AG09309 (cell line): Measurements from ENCODE around the gene KATNB1.

Experiments used
- DNase-seq: peaks from one replicate; pipeline ENCODE4 v3.0.0-alpha.2; 2010; ENCODE audit warnings: low read depth
- H3K4me3 ChIP-seq: 2 replicates; pipeline ENCODE4 v1.5.1; 2011; ENCODE audit warnings: mild to moderate bottlenecking, low read depth, low read length, moderate library complexity; ENCODE audit not compliant: control insufficient read depth
- TF ChIP-seq, protein P1 (sequence below): IDR thresholded peaks from 2 replicates; pipeline ENCODE4 v1.5.1; 2011; ENCODE audit warnings: mild to moderate bottlenecking, low read depth, low read length, inconsistent platforms; ENCODE audit not compliant: insufficient read depth, control insufficient read depth; ENCODE audit errors: missing control alignments

The KATNB1 gene

DNA sequence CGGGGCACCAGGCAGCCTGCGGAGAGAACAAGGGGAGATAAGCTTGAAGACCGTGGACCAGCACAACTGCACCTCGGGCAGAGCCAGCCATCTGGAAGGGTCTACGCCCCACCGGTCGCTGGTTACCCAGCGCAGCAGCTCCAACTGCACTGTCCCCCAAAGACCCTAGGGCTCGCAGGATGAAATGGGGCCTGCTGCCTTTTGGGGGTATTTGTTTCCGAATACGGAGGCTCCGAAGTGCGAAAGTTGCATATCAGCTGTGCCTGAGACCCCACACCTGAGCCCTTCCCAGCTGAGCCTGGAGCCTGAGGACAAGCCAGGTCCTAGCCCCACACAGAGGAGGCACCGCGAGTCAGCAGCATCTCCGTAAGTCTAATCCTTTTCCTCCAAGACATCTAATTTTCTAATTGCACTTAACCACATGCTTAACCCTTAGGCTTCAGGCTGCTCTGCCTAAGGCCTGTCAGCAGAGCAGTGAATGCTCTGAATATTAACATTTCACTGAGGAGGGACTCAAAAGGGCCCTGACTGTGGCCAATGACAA, 62.8 kb downstream of the KATNB1 start:
- DNase-seq: no peak
- H3K4me3 ChIP-seq: no peak overlapping the region
- TF ChIP-seq, protein P1, sequence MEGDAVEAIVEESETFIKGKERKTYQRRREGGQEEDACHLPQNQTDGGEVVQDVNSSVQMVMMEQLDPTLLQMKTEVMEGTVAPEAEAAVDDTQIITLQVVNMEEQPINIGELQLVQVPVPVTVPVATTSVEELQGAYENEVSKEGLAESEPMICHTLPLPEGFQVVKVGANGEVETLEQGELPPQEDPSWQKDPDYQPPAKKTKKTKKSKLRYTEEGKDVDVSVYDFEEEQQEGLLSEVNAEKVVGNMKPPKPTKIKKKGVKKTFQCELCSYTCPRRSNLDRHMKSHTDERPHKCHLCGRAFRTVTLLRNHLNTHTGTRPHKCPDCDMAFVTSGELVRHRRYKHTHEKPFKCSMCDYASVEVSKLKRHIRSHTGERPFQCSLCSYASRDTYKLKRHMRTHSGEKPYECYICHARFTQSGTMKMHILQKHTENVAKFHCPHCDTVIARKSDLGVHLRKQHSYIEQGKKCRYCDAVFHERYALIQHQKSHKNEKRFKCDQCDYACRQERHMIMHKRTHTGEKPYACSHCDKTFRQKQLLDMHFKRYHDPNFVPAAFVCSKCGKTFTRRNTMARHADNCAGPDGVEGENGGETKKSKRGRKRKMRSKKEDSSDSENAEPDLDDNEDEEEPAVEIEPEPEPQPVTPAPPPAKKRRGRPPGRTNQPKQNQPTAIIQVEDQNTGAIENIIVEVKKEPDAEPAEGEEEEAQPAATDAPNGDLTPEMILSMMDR: no peak

DNA sequence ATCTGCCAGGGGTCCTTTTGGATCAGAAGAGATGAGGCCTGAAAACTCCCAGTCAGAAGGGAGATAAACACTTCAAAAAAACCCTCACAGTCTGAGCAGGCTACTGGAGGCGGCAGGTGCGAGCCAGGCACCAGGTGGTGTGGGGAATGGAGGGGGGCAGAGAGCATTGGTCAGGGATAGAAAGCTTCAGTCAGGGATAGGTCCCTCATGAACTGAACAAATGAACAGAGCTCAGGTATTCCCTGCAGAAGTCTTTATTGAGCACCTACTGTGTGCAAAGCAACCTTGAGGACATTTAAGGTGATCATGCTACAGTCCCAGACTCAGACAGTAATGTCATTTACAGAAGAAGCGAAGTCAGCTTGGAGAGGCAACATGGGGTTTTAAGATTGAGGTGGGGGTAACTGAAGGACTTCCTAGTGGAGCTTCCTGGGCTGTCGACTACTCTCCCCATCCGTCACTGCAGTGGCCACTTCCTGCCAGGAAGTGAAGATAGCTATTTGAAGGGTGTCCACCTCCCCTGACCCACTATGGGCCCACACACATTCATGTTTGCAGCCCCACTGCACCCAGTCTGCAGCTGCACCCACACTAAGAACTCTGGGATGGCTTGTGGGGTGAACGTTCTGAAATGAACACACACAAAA, 63.5 kb downstream of the KATNB1 start:
- TF ChIP-seq, protein P1: no peak
- no peak overlapping the region for H3K4me3 ChIP-seq
- DNase-seq: no peak

DNA sequence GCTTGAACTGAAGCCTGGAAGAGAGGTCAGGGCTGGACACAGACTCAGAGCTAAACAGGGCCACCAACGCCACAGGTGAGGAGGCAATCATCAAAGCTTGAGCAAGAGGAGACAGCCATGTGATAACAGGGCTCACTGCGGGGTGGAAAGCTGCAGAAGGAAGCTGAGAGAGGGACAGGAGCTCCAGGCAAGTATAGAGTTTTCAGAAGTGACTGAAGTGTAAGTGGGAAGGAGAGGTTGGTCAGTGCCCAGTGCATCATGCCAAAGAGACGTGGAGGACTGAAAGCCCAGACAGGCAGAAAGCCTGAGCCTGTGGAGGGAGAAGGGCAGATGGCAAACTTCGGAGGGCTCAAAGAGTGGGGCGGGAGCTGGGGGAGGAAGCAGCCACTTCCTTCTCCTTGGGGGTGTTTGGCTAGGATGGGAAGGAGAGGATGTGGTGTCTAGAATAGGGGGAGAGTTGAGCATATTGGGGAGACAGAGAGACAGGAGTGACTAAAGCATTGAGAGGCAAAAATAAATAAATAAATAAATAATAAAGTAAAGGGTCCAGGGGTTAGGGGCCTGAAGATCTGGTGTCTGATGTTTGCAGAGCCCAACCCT, 64.1 kb downstream of the KATNB1 start:
- no peak overlapping the region for H3K4me3 ChIP-seq
- no peak for DNase-seq
- TF ChIP-seq, protein P1: no peak

DNA sequence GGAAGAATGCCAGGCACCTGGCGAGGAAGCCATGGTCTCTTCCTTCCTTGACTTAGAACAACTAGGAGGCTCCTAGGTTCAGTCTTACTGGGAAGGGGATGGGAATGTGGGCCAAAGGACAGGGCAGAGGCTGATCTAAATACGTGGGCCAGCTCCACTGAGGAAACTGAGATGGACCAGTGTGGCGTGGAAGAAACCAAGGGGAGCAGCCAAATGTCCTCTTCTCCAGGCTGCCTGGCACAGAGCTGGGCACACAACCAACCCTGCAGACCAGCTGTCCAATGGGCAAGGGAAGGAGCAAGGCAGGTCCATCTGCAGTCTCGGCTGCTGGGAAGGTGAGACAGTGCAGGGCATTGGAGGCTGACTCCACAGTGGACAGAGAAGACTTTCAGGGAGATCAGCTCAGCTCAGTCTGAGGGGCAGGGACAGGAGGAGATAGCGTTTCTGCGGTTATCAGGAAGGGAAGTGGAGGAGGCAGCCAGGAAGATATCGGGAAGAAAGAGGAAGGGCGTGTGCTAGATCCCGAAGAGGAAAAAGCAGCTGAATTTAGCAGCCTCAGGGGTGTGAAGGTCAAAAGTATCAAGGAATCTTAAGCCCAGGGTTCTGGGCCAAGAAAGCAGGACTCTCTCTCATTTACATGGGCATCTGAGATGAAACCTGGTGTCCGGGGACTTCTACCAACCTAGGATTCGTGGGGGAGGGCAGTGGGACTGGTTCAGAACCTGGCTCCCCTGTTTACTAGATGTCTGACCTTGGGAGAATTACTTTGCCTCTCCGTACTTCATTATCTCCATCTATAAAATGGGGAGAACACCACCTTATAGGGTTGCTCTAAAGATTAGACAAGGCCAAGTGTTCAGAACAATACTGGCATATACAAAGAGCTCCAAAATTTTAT, 64.9 kb downstream of the KATNB1 start:
- no peak for DNase-seq
- H3K4me3 ChIP-seq: peak overlapping the region; percentile 82

DNA sequence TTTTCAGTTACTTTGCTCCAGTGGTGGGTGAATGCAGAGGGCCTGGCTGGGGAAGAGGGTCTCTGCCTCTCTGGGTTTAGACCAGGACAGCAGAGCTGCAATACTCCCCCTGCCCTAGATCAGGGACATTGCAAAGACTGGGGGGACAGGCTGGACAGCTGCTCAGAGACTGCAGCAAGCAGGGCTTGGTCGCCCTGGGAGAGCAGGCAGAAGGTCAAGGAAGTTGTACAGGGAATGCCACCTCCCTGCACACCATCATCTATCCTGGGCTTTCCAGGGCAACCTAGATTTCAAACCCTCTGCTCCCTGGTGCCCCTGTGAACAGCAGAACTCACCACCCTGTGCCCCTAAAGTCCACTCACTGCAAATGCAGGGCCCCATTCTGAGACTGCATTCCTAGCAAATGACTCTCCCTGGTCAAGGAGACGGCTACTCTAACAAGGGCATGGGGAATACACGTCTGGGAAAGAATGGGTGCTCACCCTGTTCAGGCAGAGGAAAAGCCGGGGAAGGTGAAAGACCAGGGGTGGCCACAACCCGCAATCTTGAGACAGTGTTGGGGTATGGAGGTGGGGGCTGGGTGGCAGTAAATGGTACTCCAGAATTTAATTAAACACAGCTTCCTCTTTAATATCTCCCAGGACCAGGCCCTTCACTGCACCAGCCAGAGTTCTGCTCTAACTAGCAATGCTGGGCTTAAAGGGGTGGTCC, 65.7 kb downstream of the KATNB1 start:
- DNase-seq: no peak
- peak overlapping the region; percentile 82 for H3K4me3 ChIP-seq
- TF ChIP-seq, protein P1: no peak

More for the DNA sequence above, 64.9 kb downstream of the KATNB1 start:
- TF ChIP-seq, protein P1: no peak

DNA sequence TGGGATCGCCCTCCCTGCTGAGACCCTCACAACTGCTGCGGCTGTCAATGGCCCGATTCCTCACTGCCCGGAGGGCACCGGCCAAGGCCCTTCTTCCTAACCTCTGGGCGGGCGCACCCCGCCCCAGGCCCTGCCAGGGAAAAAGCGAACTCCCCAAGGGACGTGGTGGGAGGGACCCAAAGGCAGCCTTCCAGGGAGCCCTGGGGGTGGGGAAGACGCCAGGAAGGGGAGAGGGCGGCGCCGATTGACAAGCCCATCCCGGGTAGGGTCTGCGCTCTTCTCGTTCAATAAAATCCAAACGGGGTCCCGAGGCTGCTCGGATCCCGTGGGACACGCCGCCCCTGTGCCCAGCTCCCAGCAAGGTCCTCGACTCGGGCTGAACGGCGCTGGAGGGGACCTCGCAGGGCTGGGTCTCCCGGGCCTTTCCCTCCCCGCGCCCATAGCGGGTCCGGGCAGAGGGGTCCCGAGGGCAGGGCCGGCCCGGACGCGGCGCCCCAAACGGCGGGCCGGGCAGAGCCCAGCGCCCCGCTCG, 66.3 kb downstream of the KATNB1 start:
- DNase-seq: no peak
- TF ChIP-seq, protein P1: no peak
- H3K4me3 ChIP-seq: peak overlapping the region; percentile 82
